Fibroblast of skin of back (primary cell): ENCODE data around the gene CYS1.
A peak's percentile ranks its signal among the peaks of the same experiment; 100 is the strongest.
"Not testable (repeated sequence)": the region's sequence is repeated elsewhere in the genome, so short reads cannot be mapped to it uniquely, and the experiment has no call there.

Experiments
- DNase-seq: peaks from one replicate; pipeline ENCODE4 v3.0.0-alpha.2; 2013

The CYS1 gene

DNA sequence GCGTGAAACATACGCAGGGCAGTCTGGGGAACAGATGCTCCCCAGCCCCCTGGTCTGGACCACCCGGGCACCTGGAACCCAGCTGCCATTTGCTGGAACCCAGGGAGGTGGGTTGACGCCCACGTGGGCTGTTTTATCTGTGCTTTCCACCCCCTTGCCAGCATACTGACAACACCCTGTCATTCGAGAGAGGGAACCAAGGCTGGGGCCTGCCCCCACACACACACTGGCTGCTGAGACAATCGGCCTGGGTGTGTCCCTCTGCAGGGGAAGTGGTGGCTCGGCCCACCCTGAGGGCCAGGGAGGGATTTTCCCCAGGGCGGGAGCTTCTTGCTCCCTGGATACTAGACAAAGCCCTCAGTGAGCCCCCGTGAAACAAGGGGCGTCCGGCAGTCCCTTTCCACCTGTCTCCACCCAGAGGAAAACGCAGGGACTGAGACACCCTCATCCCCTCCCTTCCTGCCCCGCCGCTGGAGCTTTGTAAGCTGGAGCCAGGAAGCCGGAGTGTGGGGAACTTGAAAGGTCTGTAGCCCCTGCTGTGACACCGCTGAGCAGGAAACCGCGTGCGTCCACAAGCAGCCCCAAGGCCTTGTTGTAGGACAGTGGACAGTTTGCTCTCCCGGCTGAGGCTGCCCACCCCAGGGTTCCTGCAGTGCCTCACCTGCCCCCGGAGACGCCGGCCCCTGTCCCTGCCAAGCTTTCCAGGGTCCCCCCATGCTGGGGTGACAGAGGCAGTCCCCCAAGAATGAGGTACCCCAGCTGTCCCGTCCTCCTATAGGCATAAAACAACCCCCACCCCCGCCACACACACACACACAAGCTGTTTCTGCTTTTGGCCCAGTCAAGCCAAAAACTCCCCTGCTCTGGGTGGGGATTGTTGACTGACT is 51.0 kb downstream of the CYS1 start:
- peak; percentile 53 for DNase-seq

DNA sequence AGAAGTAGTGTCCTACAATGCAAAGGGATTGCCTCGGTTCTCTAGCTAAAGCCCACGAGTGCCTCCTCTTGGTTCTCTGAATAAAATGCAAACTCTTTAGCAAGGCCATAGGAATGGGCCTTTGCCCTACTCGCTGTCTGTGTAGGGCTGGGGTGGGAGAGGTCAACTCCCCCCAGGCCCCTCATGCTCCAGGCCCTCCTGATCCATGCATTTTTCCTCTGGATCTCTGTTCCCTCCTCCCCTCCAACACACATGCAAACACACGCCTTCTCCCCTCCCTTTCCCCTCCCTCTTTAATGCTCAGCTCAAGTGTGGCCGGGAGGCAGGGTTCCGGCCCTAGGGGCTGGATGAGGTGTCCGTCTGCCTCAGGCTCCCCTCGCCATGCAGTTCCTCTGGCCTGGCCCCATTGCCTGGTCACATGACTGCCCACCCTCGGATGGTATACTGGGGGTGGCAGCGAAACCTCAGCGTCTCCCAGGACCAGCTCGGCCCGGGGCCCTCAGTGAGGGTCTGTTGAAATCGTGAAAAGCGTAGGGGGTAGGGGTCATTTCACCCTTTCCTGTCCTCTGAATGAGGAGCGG is 51.7 kb downstream of the CYS1 start:
- DNase-seq: no peak

- no peak for DNase-seq
Measured at GRCh38 chr2:10027660-10028330, 52.4 kb downstream of the CYS1 start.

- DNase-seq: no peak
Measured at GRCh38 chr2:10026940-10027569, 53.2 kb downstream of the CYS1 start.

DNA sequence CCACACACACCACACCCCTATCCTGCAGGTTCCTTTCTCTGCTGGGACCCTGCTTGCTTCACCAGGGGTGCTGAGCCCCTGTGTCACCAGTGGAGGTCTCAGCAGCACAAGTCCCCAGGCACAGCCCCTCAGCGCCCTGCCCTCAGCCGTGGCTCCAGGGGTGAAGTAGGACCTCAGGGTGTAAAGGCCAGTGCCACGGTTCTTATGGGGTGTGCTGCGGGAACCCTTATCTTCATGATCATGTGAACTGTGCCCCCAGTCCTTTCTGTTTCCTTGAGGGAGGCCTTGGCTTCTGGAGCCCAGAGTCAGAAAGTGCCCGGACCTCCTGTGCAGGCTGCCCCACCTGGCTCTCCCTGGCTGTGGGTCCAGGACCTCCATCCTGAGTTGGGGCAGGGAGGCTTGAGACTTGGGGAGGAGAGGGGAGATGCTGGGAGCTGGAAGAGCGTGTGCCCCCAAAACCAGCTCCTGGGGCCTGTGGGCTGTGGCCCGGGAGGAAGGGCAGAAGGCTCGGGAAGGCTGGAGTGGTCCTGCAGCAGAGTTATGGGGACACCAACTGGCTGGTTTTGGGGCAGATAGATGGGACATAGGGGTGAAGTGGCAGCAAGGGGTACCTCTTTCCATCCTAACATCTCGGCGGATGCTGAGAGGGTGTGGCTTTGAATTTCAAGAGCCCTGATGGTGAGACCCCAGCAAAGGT is 57.1 kb downstream of the CYS1 start:
- no peak for DNase-seq

DNA sequence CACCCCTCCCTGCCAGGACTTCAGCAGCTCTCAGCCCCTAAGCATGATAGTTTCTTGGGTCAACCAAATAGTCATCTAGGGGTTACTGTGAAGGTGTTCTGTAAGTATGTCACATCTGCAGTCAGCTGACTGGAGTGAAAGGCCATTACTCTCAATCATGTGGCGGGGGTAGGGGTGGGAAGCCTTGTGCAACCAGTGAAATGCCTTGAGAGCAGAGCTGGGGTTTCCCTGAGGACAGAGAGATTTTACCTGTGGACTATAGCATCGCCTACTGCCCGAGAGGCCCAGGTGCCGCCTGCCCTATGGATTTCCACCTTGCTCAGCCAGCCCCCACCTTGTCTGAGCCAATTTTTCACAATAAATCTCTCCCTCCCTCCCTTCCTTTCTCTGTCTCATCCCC is 57.8 kb downstream of the CYS1 start:
- no peak for DNase-seq

DNA sequence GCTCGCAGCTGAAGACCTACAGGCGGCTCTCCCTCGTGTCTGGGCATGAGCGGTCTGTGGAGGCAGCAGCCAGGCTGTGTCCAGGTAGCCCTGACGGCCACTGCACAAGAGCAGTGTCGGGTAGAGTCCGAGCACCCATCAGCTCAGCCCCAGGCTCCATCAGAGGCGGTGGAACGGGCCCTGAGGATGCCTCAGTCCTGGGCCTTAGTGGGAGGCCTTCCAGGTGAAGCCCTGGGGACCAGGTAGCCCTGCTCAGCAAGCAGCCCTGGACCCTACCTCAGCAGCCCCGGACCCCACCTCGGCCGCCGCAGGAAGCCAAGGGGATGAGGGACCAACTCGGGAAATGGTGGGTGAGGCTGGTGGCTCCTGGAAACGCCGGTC is 58.2 kb downstream of the CYS1 start:
- no peak for DNase-seq

DNA sequence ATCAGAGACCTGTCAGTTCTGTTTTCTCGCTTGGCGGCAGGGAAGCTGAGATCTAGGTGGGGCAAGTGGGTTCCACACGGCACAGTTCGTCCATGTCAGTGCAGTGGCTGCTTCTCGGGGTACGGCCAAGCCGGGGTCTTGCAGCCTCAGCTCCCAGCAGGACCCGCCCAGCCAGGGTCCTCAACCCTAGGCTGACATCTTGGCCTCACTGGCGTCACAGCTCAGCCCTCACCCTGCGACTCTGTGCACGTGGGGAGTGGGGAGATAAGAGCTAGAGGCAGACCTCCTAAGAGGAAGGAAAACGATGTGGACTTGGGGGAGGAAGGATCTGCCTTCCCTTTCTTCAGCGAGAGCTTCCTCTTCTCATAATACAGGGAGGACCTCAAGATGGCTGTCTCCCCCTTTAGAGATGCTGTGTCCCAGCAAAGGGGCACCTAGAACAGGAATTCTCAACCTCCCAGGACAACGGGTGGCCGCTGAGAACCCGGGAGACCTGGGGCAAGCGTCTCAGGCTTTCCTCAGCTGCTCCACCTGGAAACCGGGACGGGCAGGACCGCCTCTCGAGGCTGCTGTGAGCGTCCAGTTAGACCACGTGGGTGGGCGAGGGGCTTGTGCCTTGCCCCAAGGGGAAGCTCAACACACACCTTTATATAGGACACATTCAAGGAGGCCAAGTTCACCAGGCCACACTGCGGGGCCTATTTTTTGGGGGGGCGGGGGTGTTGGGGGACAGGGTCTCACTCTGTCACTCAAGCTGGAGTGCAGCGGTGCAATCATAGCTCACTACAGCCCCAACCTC is 60.4 kb downstream of the CYS1 start:
- DNase-seq: no peak

DNA sequence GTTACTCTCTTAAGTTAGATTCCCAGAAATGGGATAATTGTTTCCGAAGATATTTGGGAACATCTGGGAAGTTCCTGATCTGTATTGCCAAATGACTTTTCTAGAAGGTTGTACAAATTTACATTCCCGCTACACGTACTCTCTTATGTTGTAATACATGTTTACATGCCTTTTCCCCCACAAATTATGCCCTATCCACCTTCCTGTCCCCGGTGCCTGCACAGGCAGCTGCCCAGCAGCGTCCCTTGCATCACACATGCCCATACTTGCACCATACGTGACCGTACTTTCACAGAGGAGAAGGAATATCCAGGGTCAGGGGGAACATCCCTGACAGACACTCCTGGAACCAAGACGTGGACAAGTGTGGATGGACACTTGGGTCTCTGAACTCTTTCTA is 61.0 kb downstream of the CYS1 start:
- DNase-seq: no peak

DNA sequence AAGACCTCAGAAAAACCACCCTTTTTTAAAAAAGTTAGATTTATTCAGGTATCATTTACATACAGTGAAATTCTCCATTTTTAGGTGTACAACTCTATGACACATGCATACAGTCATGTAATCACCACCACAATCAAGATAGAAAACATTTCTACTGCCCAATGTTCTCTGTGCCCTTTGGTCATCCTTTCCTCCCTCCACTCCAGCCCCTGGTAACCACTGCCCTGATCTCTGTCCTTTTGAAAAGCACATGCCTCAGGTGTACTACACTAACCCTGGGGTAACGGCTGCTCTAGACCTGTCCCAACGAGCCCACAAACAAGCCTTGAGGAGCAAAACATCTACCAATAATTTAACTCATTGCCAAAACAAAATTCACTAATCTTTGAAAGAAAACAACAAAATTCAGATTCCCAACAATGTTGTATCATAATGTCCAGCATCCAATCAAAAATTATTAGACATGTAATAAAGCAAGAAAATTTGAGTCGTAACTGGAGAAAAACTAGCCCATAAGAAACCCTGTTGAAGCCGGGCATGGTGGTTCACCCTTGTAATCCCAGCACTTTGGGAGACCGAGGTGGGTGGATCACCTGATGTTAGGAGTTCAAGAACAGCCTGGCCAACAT is 62.8 kb downstream of the CYS1 start:
- DNase-seq: no peak

DNA sequence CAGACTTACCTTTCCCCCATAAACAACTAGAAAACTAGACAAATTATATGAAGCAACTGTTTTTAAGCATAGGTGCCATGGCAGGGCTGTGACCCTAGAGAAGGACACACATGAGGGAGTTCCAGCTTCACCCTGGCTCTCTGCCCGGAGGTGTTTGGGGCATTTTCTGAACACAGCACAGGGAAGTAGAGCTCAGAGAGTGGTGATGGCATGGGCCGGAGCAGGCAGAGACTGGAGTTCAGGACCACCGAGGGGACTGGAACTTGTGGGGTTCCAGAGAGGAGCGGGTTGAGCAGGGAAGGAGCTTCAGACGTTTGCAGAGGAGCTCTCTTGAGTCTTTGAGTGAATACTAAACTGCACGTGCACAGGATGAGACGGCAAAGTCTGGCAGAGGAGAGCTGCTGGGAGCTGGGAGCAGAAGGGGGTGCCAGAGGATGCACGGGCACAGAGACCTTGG is 63.4 kb downstream of the CYS1 start:
- no peak for DNase-seq

DNA sequence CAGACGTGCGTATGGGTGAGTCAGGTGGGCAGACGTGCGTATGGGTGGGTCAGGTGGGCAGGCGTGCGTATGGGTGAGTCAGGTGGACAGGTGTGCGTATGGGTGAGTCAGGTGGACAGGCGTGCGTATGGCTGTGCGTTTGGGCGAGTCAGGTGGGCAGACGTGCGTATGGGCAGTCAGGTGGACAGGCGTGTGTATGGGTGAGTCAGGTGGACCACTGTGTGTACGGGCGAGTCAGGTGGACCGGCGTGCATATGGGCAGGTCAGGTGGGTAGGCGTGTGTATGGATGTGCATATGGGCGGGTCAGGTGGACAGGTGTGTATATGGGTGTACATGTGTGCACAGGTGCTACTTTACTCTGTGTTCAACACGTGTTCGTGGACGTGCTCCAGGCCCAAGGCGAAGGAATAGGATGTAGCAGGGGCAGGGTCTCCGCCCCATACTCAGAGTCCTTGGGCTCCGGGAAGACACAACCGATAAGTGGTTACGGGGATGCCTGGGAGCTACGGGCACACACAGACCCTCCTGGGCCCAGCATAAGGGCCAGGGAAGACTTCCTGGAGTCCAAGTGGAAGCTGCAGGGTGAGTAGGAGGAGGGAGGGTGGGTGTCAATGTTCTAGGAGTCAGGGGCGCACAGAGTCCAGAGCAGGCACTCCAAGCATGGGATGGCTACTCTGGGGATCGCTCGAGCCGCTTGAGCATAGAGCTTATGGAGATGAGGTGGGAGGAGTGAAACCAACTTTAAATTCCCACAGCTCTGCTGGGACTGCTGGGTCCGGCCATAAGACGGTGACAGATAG is 64.0 kb downstream of the CYS1 start:
- DNase-seq: no peak

GRCh38 chr2:10015376-10015989 is 64.7 kb downstream of the CYS1 start:
- DNase-seq: not testable (repeated sequence)

GRCh38 chr2:10014418-10015190 is 65.6 kb downstream of the CYS1 start:
- no peak for DNase-seq

GRCh38 chr2:10013651-10014417 is 66.4 kb downstream of the CYS1 start:
- DNase-seq: not testable (repeated sequence)

DNA sequence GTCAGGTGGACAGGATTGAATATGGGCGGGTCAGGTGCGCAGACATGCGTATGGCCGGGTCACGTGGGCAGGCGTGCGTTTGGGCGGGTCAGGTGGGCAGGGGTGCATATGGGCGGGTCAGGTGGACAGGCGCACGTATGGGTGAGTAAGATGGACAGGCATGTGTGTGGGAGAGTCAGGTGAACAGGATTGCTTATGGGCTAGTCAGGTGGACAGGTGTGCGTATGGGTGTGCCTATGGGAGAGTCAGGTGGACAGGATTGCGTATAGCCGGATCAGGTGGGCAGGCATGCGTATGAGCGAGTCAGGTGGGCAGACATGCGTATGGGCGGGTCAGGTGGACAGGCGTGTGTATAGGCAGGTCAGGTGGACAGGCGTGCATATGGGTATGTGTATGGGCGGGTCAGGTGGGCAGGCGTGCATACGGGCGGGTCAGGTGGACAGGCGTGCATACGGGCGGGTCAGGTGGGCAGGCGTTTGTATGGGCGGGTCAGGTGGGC is 67.2 kb downstream of the CYS1 start:
- DNase-seq: no peak

DNA sequence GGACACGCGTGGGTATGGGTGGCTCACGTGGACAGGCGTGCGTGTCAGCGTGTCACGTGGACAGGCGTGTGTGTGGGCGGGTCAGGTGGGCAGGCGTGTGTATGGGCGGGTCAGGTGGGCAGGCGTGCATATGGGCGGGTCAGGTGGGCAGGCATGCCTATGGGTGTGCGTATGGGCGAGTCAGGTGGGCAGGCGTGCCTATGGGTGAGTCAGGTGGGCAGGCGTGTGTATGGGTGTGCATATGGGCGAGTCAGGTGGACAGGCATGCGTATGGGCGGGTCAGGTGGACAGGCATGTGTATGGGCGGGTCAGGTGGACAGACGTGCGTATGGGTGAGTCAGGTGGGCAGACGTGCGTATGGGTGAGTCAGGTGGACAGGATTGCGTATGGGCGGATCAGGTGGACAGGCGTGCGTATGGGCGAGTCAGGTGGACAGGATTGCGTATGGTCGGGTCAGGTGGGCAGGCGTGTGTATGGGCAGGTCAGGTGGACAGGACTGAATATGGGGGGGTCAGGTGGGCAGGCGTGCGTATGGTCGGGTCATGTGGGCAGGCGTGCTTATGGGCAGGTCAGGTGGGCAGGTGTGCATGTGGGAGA is 67.7 kb downstream of the CYS1 start:
- DNase-seq: not testable (repeated sequence)
